CD4-positive, alpha-beta memory T cell (primary cell): ENCODE data around the gene CHN1. TPM values are rescaled to one million over a fixed set of nuclear protein-coding genes. Genes with fewer than 3 reads are reported as not detected.
A peak's percentile ranks its signal among the peaks of the same experiment; 100 is the strongest.

Experiments
- CTCF ChIA-PET: fragments of 350-600 bp; sonication (Branson Sonifier 250); formaldehyde crosslinking; loops from one replicate; lab custom pipeline; 2021; ENCODE audit warnings: inconsistent platforms; ENCODE audit not compliant: partially characterized antibody; lab: Charles Lee
- POLR2A ChIA-PET: fragments of 350-600 bp; sonication (Branson Sonifier 250); formaldehyde crosslinking; loops from one replicate; lab custom pipeline; 2021; ENCODE audit not compliant: partially characterized antibody; lab: Charles Lee
- DNase-seq, 5 donors: peaks; one replicate each; pipeline versions ENCODE4 v3.0.0 to v3.0.0-alpha.2; 2020 to 2022; ENCODE audit warnings: mixed read lengths in 1 of 5
- H3K27ac ChIP-seq: one replicate; pipeline ENCODE4 v1.7.0; 2013; ENCODE audit warnings: low read depth, low read length
- H3K27me3 ChIP-seq: 2 replicates; pipeline ENCODE4 v1.7.0; 2013; ENCODE audit warnings: mild to moderate bottlenecking, low read length, moderate library complexity; ENCODE audit not compliant: insufficient read depth
- H3K36me3 ChIP-seq: 2 replicates; pipeline ENCODE4 v1.7.0; 2013; ENCODE audit warnings: mild to moderate bottlenecking, low read length, moderate library complexity; ENCODE audit not compliant: insufficient read depth
- H3K4me1 ChIP-seq: 2 replicates; pipeline ENCODE4 v1.7.0; 2013; ENCODE audit warnings: mild to moderate bottlenecking, low read length, moderate library complexity; ENCODE audit not compliant: insufficient read depth
- H3K4me3 ChIP-seq, 2 donors: one replicate each; pipeline ENCODE4 v1.7.0; 2013; ENCODE audit warnings: low read length in 2 of 2, mild to moderate bottlenecking in 1 of 2
- H3K9me3 ChIP-seq, 2 donors: one replicate each; pipeline ENCODE4 v1.7.0; 2013; ENCODE audit warnings: low read length in 2 of 2, control low read depth in 1 of 2; ENCODE audit not compliant: control insufficient read depth in 1 of 2
- H3K27ac Mint-ChIP-seq, 7 donors: one replicate each; pipeline ENCODE4 v1.8.0; 2020 to 2021; ENCODE audit warnings: mixed read lengths in 7 of 7, mild to moderate bottlenecking in 6 of 7, inconsistent platforms in 3 of 7, moderate library complexity in 3 of 7
- H3K27me3 Mint-ChIP-seq, 2 donors: one replicate each; pipeline ENCODE4 v1.8.0; 2020 to 2021; ENCODE audit warnings: mixed read lengths in 2 of 2
- H3K36me3 Mint-ChIP-seq, 2 donors: one replicate each; pipeline ENCODE4 v1.8.0; 2020 to 2021; ENCODE audit warnings: mixed read lengths in 2 of 2, inconsistent platforms in 1 of 2, mild to moderate bottlenecking in 1 of 2
- H3K4me1 Mint-ChIP-seq, 4 donors: one replicate each; pipeline ENCODE4 v1.8.0; 2020 to 2021; ENCODE audit warnings: mixed read lengths in 4 of 4, mild to moderate bottlenecking in 1 of 4
- H3K4me3 Mint-ChIP-seq, 8 donors: one replicate each; pipeline ENCODE4 v1.8.0; 2020 to 2021; ENCODE audit warnings: mixed read lengths in 8 of 8, mild to moderate bottlenecking in 7 of 8, moderate library complexity in 6 of 8, inconsistent platforms in 3 of 8
- H3K9me3 Mint-ChIP-seq, 8 donors: one replicate each; pipeline ENCODE4 v1.8.0; 2020 to 2021; ENCODE audit warnings: mixed read lengths in 8 of 8, mild to moderate bottlenecking in 5 of 8, inconsistent platforms in 3 of 8, moderate library complexity in 1 of 8
- intact Hi-C: fragments of 100-400 bp; cut with micrococcal nuclease; formaldehyde crosslinking; loops from one replicate; pipeline ENCODE4 v1.15.1; 2023
- polyA plus RNA-seq, 2 donors: library from polyadenylated mRNA; unstranded; fragments of 300-500 nt; fragmentation: Illumina TruSeq; gene quantifications; one replicate each; pipeline ENCODE4 v1.2.3, GENCODE V29; 2021
- total RNA-seq, 2 experiments: library from RNA; stranded (reverse); gene quantifications; one replicate each; pipeline ENCODE4 v1.2.3, GENCODE V29; 2021

Gene CHN1
- total and polyA plus RNA-seq, 4 experiments from 2014 or later, result 3.4 to 15.3 (median 8.9) TPM

DNA sequence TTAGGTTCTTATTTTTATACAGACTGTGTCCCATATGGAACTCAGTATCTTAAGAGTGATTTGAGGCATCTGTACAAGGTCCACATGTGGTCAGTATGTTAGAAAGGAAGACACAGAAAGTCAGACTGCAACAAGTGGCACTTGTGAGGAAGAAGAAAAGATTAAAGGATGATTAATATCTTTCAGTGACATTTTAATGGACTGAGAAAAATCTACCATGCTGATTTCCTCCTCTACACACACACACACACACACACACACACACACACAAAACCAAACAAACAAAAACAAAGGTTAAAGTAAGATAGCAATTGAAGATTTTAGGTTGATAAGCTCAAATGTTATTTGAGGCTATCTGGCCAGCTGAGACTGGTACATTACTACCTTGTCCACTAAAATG, 146.4 kb downstream of the CHN1 start:
- Mint-ChIP-seq H3K4me3 (no peak overlapping the region), H3K9me3 (no peaks in the 10 kb centered on the region), H3K36me3 (no peaks in the 10 kb centered on the region), H3K4me1 (no peaks in the 10 kb centered on the region), H3K27ac (peak overlapping the region in 1 of 7 donors; percentile 65), H3K27me3 (no peaks in the 10 kb centered on the region)
- Histone ChIP-seq H3K36me3 (no peaks in the 10 kb centered on the region), H3K4me3 (no peak overlapping the region), H3K4me1 (no peaks in the 10 kb centered on the region), H3K27ac (no peak overlapping the region), H3K27me3 (no peaks in the 10 kb centered on the region), H3K9me3 (no peaks in the 10 kb centered on the region)
- intact Hi-C loops, result no loop called here
- ChIA-PET POLR2A (no interaction called here), CTCF (interaction anchor here (0.7 kb wide), 1 partner anchor 56 kb away, joined by 3 read pairs; no protein-coding TSS in a partner anchor)
- no peak for DNase-seq

GRCh38 chr2:174856447-174856846, 148.7 kb downstream of the CHN1 start:
- CTCF ChIA-PET, result no interaction called here
- H3K27ac Mint-ChIP-seq, result no peak overlapping the region

GRCh38 chr2:174846941-174847938, 157.9 kb downstream of the CHN1 start:
- Mint-ChIP-seq H3K27me3 (peaks cover 0 to 7% of the 10 kb centered on the region in 2 donors), H3K4me3 (peak overlapping the region; percentile 1 to 71 (median 63)), H3K4me1 (peaks cover 0 to 5% (median 0%) of the 10 kb centered on the region in 4 donors), H3K9me3 (no peaks in the 10 kb centered on the region), H3K27ac (peak overlapping the region in 4 of 7 donors; percentile 53 to 61 (median 57)), H3K36me3 (no peaks in the 10 kb centered on the region)
- intact Hi-C loops, result no loop called here
- DNase-seq, result peak in 3 of 5 donors; percentile 9 to 28 (median 14)
- Histone ChIP-seq H3K36me3 (no peaks in the 10 kb centered on the region), H3K4me3 (no peak overlapping the region), H3K27ac (no peak overlapping the region), H3K27me3 (no peaks in the 10 kb centered on the region), H3K9me3 (no peaks in the 10 kb centered on the region), H3K4me1 (peaks cover 10% of the 10 kb centered on the region)
- ChIA-PET CTCF (interaction anchor here (0.7 to 0.8 kb wide), 3 partner anchors 27 to 247 kb away, joined by 3 read pairs; no protein-coding TSS in a partner anchor), POLR2A (no interaction called here)

More at GRCh38 chr2:174856447-174856846, 148.7 kb downstream of the CHN1 start:
- DNase-seq, result no peak
- H3K9me3 Mint-ChIP-seq, result peaks cover 0 to 6% (median 0%) of the 10 kb centered on the region in 8 donors
- POLR2A ChIA-PET, result no interaction called here
- no peaks in the 10 kb centered on the region for H3K36me3 ChIP-seq
- H3K27ac ChIP-seq, result no peak overlapping the region
- H3K4me1 Mint-ChIP-seq, result no peaks in the 10 kb centered on the region
- H3K9me3 ChIP-seq, result no peaks in the 10 kb centered on the region
- no peak overlapping the region for H3K4me3 ChIP-seq
- intact Hi-C loops, result no loop called here
- H3K4me1 ChIP-seq, result no peaks in the 10 kb centered on the region
- H3K27me3 ChIP-seq, result no peaks in the 10 kb centered on the region
- no peaks in the 10 kb centered on the region for H3K27me3 Mint-ChIP-seq
- no peaks in the 10 kb centered on the region for H3K36me3 Mint-ChIP-seq
- no peak overlapping the region for H3K4me3 Mint-ChIP-seq

DNA sequence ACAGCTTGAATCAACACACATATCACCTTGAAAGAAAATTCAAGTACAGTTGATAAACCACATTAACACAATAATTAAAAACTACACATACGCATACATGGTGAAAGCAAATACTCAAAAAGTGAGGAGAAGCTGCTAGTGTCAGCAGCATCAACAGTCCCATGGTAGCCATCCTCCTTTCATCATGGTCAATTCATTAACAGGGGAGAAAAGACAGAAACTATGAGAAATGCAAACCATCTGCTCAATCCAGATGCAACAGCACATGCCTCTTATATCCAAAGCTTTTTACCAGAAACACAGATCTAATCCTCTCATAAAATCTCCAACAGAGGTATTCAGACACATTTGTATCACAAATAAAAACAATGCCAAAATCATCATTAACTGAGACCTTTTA, 159.0 kb downstream of the CHN1 start:
- Mint-ChIP-seq H3K4me3 (peak overlapping the region in 7 of 8 donors; percentile 3 to 72 (median 37)), H3K27ac (peak overlapping the region in 6 of 7 donors; percentile 12 to 48 (median 42)), H3K9me3 (no peaks in the 10 kb centered on the region), H3K36me3 (no peaks in the 10 kb centered on the region), H3K27me3 (peaks cover 0 to 7% of the 10 kb centered on the region in 2 donors), H3K4me1 (peaks cover 0 to 5% (median 0%) of the 10 kb centered on the region in 4 donors)
- Histone ChIP-seq H3K4me3 (no peak overlapping the region), H3K36me3 (no peaks in the 10 kb centered on the region), H3K27me3 (no peaks in the 10 kb centered on the region), H3K27ac (no peak overlapping the region), H3K4me1 (peaks cover 10% of the 10 kb centered on the region), H3K9me3 (no peaks in the 10 kb centered on the region)
- intact Hi-C loops, result no loop called here
- ChIA-PET POLR2A (no interaction called here), CTCF (interaction anchor here (2.1 kb wide), 1 partner anchor 98 kb away, joined by 4 read pairs; no protein-coding TSS in a partner anchor)
- DNase-seq, result no peak

- Mint-ChIP-seq H3K27ac (peak overlapping the region in 6 of 7 donors; percentile 54 to 89 (median 72)), H3K4me1 (peaks cover 0 to 5% (median 0%) of the 10 kb centered on the region in 4 donors), H3K4me3 (peak overlapping the region in 7 of 8 donors; percentile 1 to 72 (median 56)), H3K36me3 (no peaks in the 10 kb centered on the region), H3K9me3 (no peaks in the 10 kb centered on the region), H3K27me3 (peaks cover 0 to 7% of the 10 kb centered on the region in 2 donors)
- no peaks in the 10 kb centered on the region for H3K9me3 ChIP-seq
- intact Hi-C loops, result no loop called here
- peaks cover 10% of the 10 kb centered on the region for H3K4me1 ChIP-seq
- H3K27ac ChIP-seq, result peak overlapping the region; percentile 37
- no peaks in the 10 kb centered on the region for H3K27me3 ChIP-seq
- ChIA-PET CTCF (interaction anchor here (1.1 kb wide), 1 partner anchor 94 kb away, joined by 3 read pairs; no protein-coding TSS in a partner anchor), POLR2A (no interaction called here)
- H3K4me3 ChIP-seq, result no peak overlapping the region
- DNase-seq, result peak; percentile 20 to 45 (median 37)
- H3K36me3 ChIP-seq, result no peaks in the 10 kb centered on the region
Measured at GRCh38 chr2:174844295-174844708, 160.9 kb downstream of the CHN1 start.

- peaks cover 0 to 3% of the 10 kb centered on the region in 2 donors for H3K36me3 Mint-ChIP-seq
- no peak overlapping the region for H3K4me3 Mint-ChIP-seq
- peaks cover 0 to 7% of the 10 kb centered on the region in 2 donors for H3K27me3 Mint-ChIP-seq
- Histone ChIP-seq H3K4me3 (no peak overlapping the region), H3K36me3 (no peaks in the 10 kb centered on the region), H3K9me3 (no peaks in the 10 kb centered on the region), H3K27me3 (no peaks in the 10 kb centered on the region), H3K27ac (no peak overlapping the region), H3K4me1 (peaks cover 10% of the 10 kb centered on the region)
- peaks cover 0 to 5% (median 0%) of the 10 kb centered on the region in 4 donors for H3K4me1 Mint-ChIP-seq
- ChIA-PET CTCF (no interaction called here), POLR2A (no interaction called here)
- no peaks in the 10 kb centered on the region for H3K9me3 Mint-ChIP-seq
- DNase-seq, result no peak
- no peak overlapping the region for H3K27ac Mint-ChIP-seq
- intact Hi-C loops, result no loop called here
Measured at GRCh38 chr2:174842496-174842895, 162.7 kb downstream of the CHN1 start.

GRCh38 chr2:174841936-174842335, 163.2 kb downstream of the CHN1 start:
- H3K4me1 ChIP-seq, result peaks cover 10% of the 10 kb centered on the region
- ChIA-PET CTCF (no interaction called here), POLR2A (no interaction called here)
- intact Hi-C loops, result no loop called here
- peaks cover 0 to 4% (median 0%) of the 10 kb centered on the region in 4 donors for H3K4me1 Mint-ChIP-seq
- H3K27me3 Mint-ChIP-seq, result peaks cover 0 to 5% of the 10 kb centered on the region in 2 donors
- H3K36me3 ChIP-seq, result no peaks in the 10 kb centered on the region
- H3K27ac ChIP-seq, result no peak overlapping the region
- no peak overlapping the region for H3K4me3 ChIP-seq
- no peaks in the 10 kb centered on the region for H3K9me3 Mint-ChIP-seq
- H3K4me3 Mint-ChIP-seq, result peak overlapping the region in 5 of 8 donors; percentile 15 to 54 (median 39)
- H3K9me3 ChIP-seq, result no peaks in the 10 kb centered on the region
- DNase-seq, result no peak
- H3K36me3 Mint-ChIP-seq, result peaks cover 0 to 3% of the 10 kb centered on the region in 2 donors
- peak overlapping the region in 3 of 7 donors; percentile 7 to 74 (median 57) for H3K27ac Mint-ChIP-seq
- no peaks in the 10 kb centered on the region for H3K27me3 ChIP-seq
